ENCODE measurements around the gene CCDC24. TPM values are rescaled to one million over a fixed set of nuclear protein-coding genes. Genes with fewer than 3 reads are reported as not detected.

The CCDC24 gene
- total RNA-seq, 4 donors from 2014 or later: 3.1 to 10.6 (median 7.0) TPM; not detected in 1

GRCh38 chr1:44043176-44044070, 52.0 kb downstream of the CCDC24 start:
- Histone ChIP-seq H3K36me3 (no peaks in the 10 kb centered on the region), H3K27me3 (no peaks in the 10 kb centered on the region), H3K27ac (no peak overlapping the region), H3K4me1 (no peaks in the 10 kb centered on the region), H3K9me3 (no peaks in the 10 kb centered on the region), H3K4me3 (no peak overlapping the region)
- no peak for DNase-seq
- intact Hi-C loops (cut with DNase I; ENCODE audit: low total_unique reads): loop anchor here (5.0 kb wide), 1 partner anchor 36 kb away; no protein-coding TSS in a partner anchor
- TF ChIP-seq CTCF (IDR thresholded peaks at IDR 0.05) (no peak), POLR2A (IDR thresholded peaks at IDR 0.05) (no peak)

GRCh38 chr1:44044071-44044801, 52.8 kb downstream of the CCDC24 start:
- Histone ChIP-seq H3K27ac (no peak overlapping the region), H3K9me3 (no peaks in the 10 kb centered on the region), H3K27me3 (no peaks in the 10 kb centered on the region), H3K4me1 (no peaks in the 10 kb centered on the region), H3K36me3 (no peaks in the 10 kb centered on the region), H3K4me3 (no peak overlapping the region)
- intact Hi-C loops (cut with DNase I; ENCODE audit: low total_unique reads): loop anchor here (5.0 kb wide), 1 partner anchor 37 kb away; no protein-coding TSS in a partner anchor
- no peak for DNase-seq
- TF ChIP-seq CTCF (IDR thresholded peaks at IDR 0.05) (no peak), POLR2A (IDR thresholded peaks at IDR 0.05) (no peak)

GRCh38 chr1:44045064-44045463, 53.7 kb downstream of the CCDC24 start:
- no peak for TF ChIP-seq POLR2A (IDR thresholded peaks at IDR 0.05)
- TF ChIP-seq CTCF (IDR thresholded peaks at IDR 0.05): no peak
- no peak overlapping the region for H3K27ac ChIP-seq
- intact Hi-C loops (cut with DNase I; ENCODE audit: low total_unique reads): no loop called here

More at GRCh38 chr1:44045064-44045463, 53.7 kb downstream of the CCDC24 start:
- peaks cover 0 to 4% of the 10 kb centered on the region in 2 donors for H3K4me1 ChIP-seq
- DNase-seq: no peak
- no peak overlapping the region for H3K4me3 ChIP-seq
- no peaks in the 10 kb centered on the region for H3K27me3 ChIP-seq
- no peaks in the 10 kb centered on the region for H3K9me3 ChIP-seq
- no peaks in the 10 kb centered on the region for H3K36me3 ChIP-seq

Other genes with a start within 250 kb of the CCDC24 start
- gene ARTN, start 57.8 kb upstream of the CCDC24 start, total RNA-seq: 1 to 10 TPM in 2 of 4 donors, under 1 TPM in 1, not detected in 1; 0.48 to 2.7 (median 1.3) TPM
- 10 to 100 TPM in 3 of 4 donors, 1 to 10 TPM in 1; 6.9 to 26.7 (median 18.0) TPM for gene IPO13, start 44.6 kb upstream of the CCDC24 start, total RNA-seq
- gene DPH2, start 21.6 kb upstream of the CCDC24 start, total RNA-seq: 10 to 100 TPM in 2 of 4 donors, 1 to 10 TPM in 2; 5.1 to 18.5 (median 12.3) TPM
- gene ATP6V0B, start 16.6 kb upstream of the CCDC24 start, total RNA-seq: 100 to 1,000 TPM in 1 of 4 donors, 10 to 100 TPM in 3; 49.6 to 183 (median 65.4) TPM
- gene B4GALT2, start 12.4 kb upstream of the CCDC24 start, total RNA-seq: 10 to 100 TPM in 2 of 4 donors, 1 to 10 TPM in 2; 2.3 to 45.8 (median 18.5) TPM
- 10 to 100 TPM in 2 of 4 donors, 1 to 10 TPM in 2; 4.6 to 30.9 (median 17.4) TPM for gene SLC6A9, start 39.9 kb downstream of the CCDC24 start, total RNA-seq
- gene KLF17, start 127.2 kb downstream of the CCDC24 start, total RNA-seq: 1 to 10 TPM in 1 of 4 donors, under 1 TPM in 2, not detected in 1; 0.26 to 1.9 (median 0.58) TPM
- not detected for gene KLF18, start 150.0 kb downstream of the CCDC24 start, total RNA-seq
- gene DMAP1, start 221.9 kb downstream of the CCDC24 start, total RNA-seq: 10 to 100 TPM; 11.0 to 46.0 (median 25.3) TPM